ENCODE measurements around the gene PDGFRB. TPM values are rescaled to one million over a fixed set of nuclear protein-coding genes. Genes with fewer than 3 reads are reported as not detected.

Gene PDGFRB
- total and polyA plus RNA-seq, 10 of the 15 experiments (the other 5 are each of a cell fraction or from before 2014, with no cell fraction given): 0.02 to 3.0 (median 1.0) TPM

DNA sequence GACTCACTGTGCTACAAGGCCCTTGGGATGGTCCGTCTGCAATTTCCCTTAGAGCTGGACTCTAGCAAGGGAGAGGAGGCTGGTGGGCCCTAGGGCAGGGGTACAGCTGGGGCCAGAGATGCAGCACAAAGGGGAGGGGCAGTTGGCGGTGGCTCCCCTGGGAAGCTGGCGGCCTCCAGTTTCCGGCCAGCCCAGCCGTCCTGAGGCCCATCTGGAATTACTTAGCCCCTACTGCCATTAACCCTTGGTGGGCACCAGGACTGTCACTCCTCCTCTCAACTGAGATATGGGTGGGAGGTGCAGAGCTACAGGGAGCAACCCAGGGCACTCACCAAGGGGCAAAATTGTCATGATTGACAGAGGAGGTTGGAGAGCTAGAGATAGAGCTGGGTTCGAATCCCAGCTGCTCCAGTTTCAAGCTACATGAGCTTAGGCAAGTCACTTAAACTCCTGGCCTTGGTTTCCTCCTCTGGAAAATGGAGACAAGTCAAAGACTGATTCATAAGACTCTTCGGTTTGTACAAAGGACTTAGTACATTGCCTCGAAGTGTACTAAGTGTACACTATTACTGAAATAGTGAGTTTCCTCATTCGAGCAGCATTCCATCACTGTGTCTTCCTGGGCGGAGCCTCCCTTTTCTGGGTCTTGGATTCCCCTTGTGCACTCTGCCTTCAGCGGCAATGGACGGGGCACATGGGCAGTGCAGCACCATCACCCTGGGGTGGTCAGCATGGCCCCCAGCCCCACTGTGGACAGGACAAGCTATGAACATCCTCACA, 2.7 kb upstream of the PDGFRB start:
- 48% methylated on average over 12 of the region's 12 CpGs for WGBS (ENCODE audit: insufficient coverage, insufficient replicate concordance, low lambda C conversion rate, missing lambda C conversion rate)
- intact Hi-C loops (cut with micrococcal nuclease; ENCODE audit: unreplicated experiment) (no loop called here), in situ Hi-C loops (cut with MboI) (no loop called here)
- Histone ChIP-seq H3K4me2 (ENCODE audit: control insufficient read depth, insufficient read depth) (no peak overlapping the region), H3K36me3 (ENCODE audit: control insufficient read depth in 2 of 2, insufficient read depth in 2 of 2, low read length in 1 of 2) (no peaks in the 10 kb centered on the region), H3K9me3 (replicated peaks; ENCODE audit: control insufficient read depth, insufficient read depth, low read length) (no peaks in the 10 kb centered on the region), H3K27me3 (replicated peaks in 1 of 2; ENCODE audit: control insufficient read depth in 2 of 2, insufficient read depth in 2 of 2, low read length in 1 of 2) (no peaks in the 10 kb centered on the region), H3K4me1 (ENCODE audit: control insufficient read depth, insufficient read depth, low read length) (peaks cover 13% of the 10 kb centered on the region), H3K79me2 (ENCODE audit: control insufficient read depth, insufficient read depth, low read length) (no peaks in the 10 kb centered on the region), H3K27ac (ENCODE audit: control insufficient read depth, insufficient read depth) (no peak overlapping the region), H3K9ac (ENCODE audit: control insufficient read depth, insufficient read depth, low read length) (no peak overlapping the region), H3K4me3 (no peak overlapping the region), H4K20me1 (ENCODE audit: control insufficient read depth, insufficient read depth) (no peaks in the 10 kb centered on the region), H2AFZ (ENCODE audit: control insufficient read depth, low read depth, low read length) (no peak overlapping the region)
- TF ChIP-seq, protein P1, sequence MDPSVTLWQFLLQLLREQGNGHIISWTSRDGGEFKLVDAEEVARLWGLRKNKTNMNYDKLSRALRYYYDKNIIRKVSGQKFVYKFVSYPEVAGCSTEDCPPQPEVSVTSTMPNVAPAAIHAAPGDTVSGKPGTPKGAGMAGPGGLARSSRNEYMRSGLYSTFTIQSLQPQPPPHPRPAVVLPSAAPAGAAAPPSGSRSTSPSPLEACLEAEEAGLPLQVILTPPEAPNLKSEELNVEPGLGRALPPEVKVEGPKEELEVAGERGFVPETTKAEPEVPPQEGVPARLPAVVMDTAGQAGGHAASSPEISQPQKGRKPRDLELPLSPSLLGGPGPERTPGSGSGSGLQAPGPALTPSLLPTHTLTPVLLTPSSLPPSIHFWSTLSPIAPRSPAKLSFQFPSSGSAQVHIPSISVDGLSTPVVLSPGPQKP (IDR thresholded peaks at IDR 0.05; ENCODE audit: low read depth, low read length): no peak
- TF ChIP-seq, protein P2, sequence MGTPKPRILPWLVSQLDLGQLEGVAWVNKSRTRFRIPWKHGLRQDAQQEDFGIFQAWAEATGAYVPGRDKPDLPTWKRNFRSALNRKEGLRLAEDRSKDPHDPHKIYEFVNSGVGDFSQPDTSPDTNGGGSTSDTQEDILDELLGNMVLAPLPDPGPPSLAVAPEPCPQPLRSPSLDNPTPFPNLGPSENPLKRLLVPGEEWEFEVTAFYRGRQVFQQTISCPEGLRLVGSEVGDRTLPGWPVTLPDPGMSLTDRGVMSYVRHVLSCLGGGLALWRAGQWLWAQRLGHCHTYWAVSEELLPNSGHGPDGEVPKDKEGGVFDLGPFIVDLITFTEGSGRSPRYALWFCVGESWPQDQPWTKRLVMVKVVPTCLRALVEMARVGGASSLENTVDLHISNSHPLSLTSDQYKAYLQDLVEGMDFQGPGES (IDR thresholded peaks at IDR 0.05): no peak
- TF ChIP-seq, protein P3, sequence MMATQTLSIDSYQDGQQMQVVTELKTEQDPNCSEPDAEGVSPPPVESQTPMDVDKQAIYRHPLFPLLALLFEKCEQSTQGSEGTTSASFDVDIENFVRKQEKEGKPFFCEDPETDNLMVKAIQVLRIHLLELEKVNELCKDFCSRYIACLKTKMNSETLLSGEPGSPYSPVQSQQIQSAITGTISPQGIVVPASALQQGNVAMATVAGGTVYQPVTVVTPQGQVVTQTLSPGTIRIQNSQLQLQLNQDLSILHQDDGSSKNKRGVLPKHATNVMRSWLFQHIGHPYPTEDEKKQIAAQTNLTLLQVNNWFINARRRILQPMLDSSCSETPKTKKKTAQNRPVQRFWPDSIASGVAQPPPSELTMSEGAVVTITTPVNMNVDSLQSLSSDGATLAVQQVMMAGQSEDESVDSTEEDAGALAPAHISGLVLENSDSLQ (IDR thresholded peaks at IDR 0.05): peak; percentile 59; the same call in 1 of the 2 replicates
- TF ChIP-seq PAX5 (IDR thresholded peaks at IDR 0.05; ENCODE audit: borderline replicate concordance, low read depth, low read length) (no peak), NFYA (IDR thresholded peaks at IDR 0.05; ENCODE audit: borderline replicate concordance, low read depth, low read length) (no peak)
- CTCF ChIA-PET: interaction anchor here (0.5 to 1.9 kb wide), 6 partner anchors 13 to 291 kb away, joined by 3 to 4 read pairs (median 3); partner anchors contain the start of gene RPS14
- ATAC-seq: no peak
- SMC1A ChIA-PET (ENCODE audit: uncharacterized antibody, unreplicated experiment): no interaction called here
- DNase-seq (ENCODE audit: low read depth, low spot score): no peak
- no TSS peak for BruUV-seq (replicated peaks)
- POLR2A ChIA-PET: interaction anchor here (0.5 kb wide), 1 partner anchor 13 kb away, joined by 3 read pairs; no protein-coding TSS in a partner anchor
- FAIRE-seq: no peak
- RAD21 ChIA-PET (ENCODE audit: unreplicated experiment): interaction anchor here (1.2 to 2.2 kb wide), 5 partner anchors 20 to 279 kb away, joined by 3 to 8 read pairs (median 3); no protein-coding TSS in a partner anchor
